ENCODE data around the gene TOP1.

TOP1 gene

GRCh38 chr20:41170386-41171105, 141.9 kb downstream of the TOP1 start:
- no peak for DNase-seq

GRCh38 chr20:41171736-41172295, 143.2 kb downstream of the TOP1 start:
- no peak for DNase-seq

DNA sequence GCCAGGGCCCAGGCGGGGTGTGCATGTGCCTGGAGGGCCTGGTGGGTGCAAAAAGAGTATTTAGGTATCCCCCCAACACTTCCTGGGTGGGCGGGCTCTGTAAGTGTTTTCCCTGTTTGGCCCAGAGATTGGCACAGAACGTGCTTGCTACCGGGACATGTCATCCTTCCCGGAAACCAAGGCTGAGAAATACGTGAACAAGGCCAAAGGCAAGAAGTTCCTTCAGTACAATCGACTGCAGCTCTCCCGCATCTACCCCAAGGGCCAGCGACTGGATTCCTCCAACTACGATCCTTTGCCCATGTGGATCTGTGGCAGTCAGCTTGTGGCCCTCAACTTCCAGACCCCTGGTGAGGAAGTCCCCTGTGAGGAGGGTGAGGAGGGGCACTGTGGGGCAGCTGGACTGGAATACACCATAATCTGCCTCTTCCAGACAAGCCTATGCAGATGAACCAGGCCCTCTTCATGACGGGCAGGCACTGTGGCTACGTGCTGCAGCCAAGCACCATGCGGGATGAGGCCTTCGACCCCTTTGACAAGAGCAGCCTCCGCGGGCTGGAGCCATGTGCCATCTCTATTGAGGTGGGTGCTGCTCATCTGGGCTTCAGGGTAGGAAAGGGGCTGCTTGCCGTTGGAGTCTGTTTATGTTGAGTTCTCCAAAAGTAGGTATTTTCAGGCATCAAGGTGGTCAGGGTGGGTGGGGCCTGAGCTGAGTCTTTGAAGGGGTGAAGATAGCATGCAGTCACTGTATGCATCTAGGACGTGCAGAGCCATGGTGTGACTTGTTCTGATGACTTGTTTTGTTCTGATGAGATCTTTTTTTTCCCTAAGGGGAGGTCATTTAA, 143.9 kb downstream of the TOP1 start:
- DNase-seq, result no peak

- peak; percentile 50 for DNase-seq
Observed at GRCh38 chr20:41173161-41173721, 144.6 kb downstream of the TOP1 start.

DNA sequence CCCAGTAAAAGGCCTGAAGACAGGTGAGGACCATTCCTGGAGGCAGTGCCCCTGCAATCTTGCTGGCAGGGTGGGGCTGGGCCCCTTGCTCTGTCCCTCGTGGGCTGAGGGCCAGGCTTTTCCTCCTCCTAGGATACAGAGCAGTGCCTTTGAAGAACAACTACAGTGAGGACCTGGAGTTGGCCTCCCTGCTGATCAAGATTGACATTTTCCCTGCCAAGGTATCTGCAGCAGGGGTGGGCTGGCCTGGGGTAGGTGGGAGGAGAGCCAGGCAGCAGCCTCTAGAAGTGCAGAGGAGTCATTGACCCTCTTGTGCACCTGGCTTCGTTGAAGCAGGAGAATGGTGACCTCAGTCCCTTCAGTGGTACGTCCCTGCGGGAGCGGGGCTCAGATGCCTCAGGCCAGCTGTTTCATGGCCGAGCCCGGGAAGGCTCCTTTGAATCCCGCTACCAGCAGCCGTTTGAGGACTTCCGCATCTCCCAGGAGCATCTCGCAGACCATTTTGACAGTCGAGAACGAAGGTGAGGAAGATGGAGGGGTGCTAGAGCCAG, 145.2 kb downstream of the TOP1 start:
- no peak for DNase-seq

Data from COR-L47 (cell line).